OCI-LY1 (cell line): ENCODE measurements around the gene JMJD1C.

ENCODE experiments used
- H2AFZ ChIP-seq: fragments of 200-600 bp; sonication (generic), shearing (Covaris generic); 2 replicates; pipeline ENCODE4 v1.6.0; 2014; ENCODE audit warnings: antibody characterized with exemption, mild to moderate bottlenecking, low read length
- H3F3A ChIP-seq: fragments of 200-600 bp; sonication (generic), shearing (Covaris generic); 2 replicates; pipeline ENCODE4 v1.6.0; 2014; ENCODE audit warnings: mild to moderate bottlenecking, antibody characterized with exemption, low read length, moderate library complexity; ENCODE audit not compliant: insufficient read depth
- H3K27ac ChIP-seq: fragments of 200-600 bp; sonication (generic); 2 replicates; pipeline ENCODE4 v1.5.1; 2014; ENCODE audit warnings: low read length, mixed run types, mild to moderate bottlenecking, low read depth; ENCODE audit not compliant: poor library complexity, severe bottlenecking
- H3K27me3 ChIP-seq: fragments of 200-600 bp; sonication (generic); 2 replicates; pipeline ENCODE4 v1.6.0; 2014; ENCODE audit warnings: antibody characterized with exemption, mild to moderate bottlenecking, low read length, moderate library complexity; ENCODE audit not compliant: insufficient read depth
- H3K36me3 ChIP-seq: fragments of 200-600 bp; sonication (generic); 2 replicates; pipeline ENCODE4 v1.6.1; 2014; ENCODE audit warnings: mild to moderate bottlenecking, antibody characterized with exemption, low read length, moderate library complexity, mixed read lengths; ENCODE audit not compliant: insufficient read depth
- H3K4me1 ChIP-seq: fragments of 200-600 bp; sonication (generic); 2 replicates; pipeline ENCODE4 v1.5.1; 2014; ENCODE audit warnings: mild to moderate bottlenecking, low read length, moderate library complexity; ENCODE audit not compliant: insufficient read depth, severe bottlenecking
- H3K4me2 ChIP-seq: fragments of 200-600 bp; sonication (generic), shearing (Covaris generic); 2 replicates; pipeline ENCODE4 v1.6.1; 2014; ENCODE audit warnings: low read length
- H3K4me3 ChIP-seq: fragments of 200-600 bp; sonication (generic); 2 replicates; pipeline ENCODE4 v1.5.1; 2014; ENCODE audit warnings: low read length, low read depth, mild to moderate bottlenecking, mixed read lengths; ENCODE audit not compliant: poor library complexity, severe bottlenecking
- H3K79me2 ChIP-seq: fragments of 200-600 bp; shearing (Covaris generic); 2 replicates; pipeline ENCODE4 v1.6.1; 2016; ENCODE audit warnings: mixed run types, low read length, mixed read lengths; ENCODE audit not compliant: insufficient read depth
- H3K9ac ChIP-seq: fragments of 200-600 bp; sonication (generic), shearing (Covaris generic); 2 replicates; pipeline ENCODE4 v1.6.1; 2014; ENCODE audit warnings: mild to moderate bottlenecking, low read length, mixed read lengths
- H3K9me2 ChIP-seq: fragments of 200-600 bp; sonication (generic), shearing (Covaris generic); 2 replicates; pipeline ENCODE4 v1.6.1; 2014; ENCODE audit warnings: low read depth, mild to moderate bottlenecking, low read length, mixed read lengths
- H3K9me3 ChIP-seq: fragments of 200-600 bp; shearing (Covaris generic); 2 replicates; pipeline ENCODE4 v1.6.1; 2014; ENCODE audit warnings: low read length, mixed read lengths
- H4K20me1 ChIP-seq: fragments of 200-600 bp; sonication (generic), shearing (Covaris generic); 2 replicates; pipeline ENCODE4 v1.6.0; 2016; ENCODE audit warnings: mild to moderate bottlenecking, low read length; ENCODE audit not compliant: insufficient read depth
- CTCF ChIP-seq: fragments of 200-600 bp; sonication (generic), shearing (Covaris generic); IDR thresholded peaks from 2 replicates; pipeline ENCODE4 v1.5.1; 2017; ENCODE audit warnings: mild to moderate bottlenecking, antibody characterized with exemption, low read length, moderate library complexity, mixed read lengths
- EZH2 ChIP-seq: fragments of 200-600 bp; sonication (generic), shearing (Covaris generic); IDR thresholded peaks from 2 replicates; pipeline ENCODE4 v1.8.0; 2017; ENCODE audit warnings: borderline replicate concordance, mixed run types, mild to moderate bottlenecking, antibody characterized with exemption, low read length, moderate library complexity, mixed read lengths

Gene JMJD1C

GRCh38 chr10:63258920-63259678 lies 206.7 kb downstream of the JMJD1C start:
- Histone ChIP-seq H3K27ac (peak overlapping the region; percentile 91), H3K36me3 (peaks cover 15% of the 10 kb centered on the region; the same call in 1 of the 2 replicates), H3F3A (peaks cover 11% of the 10 kb centered on the region; the same call in 1 of the 2 replicates), H3K4me1 (peaks cover 92% of the 10 kb centered on the region), H3K4me2 (peak overlapping the region; percentile 37), H3K4me3 (peak overlapping the region; percentile 5), H4K20me1 (no peaks in the 10 kb centered on the region), H3K9me3 (no peaks in the 10 kb centered on the region), H3K79me2 (peaks cover 91% of the 10 kb centered on the region), H3K9me2 (no peaks in the 10 kb centered on the region), H3K9ac (peak overlapping the region; percentile 31; the same call in 1 of the 2 replicates), H3K27me3 (no peaks in the 10 kb centered on the region), H2AFZ (no peak overlapping the region)
- no peak for TF ChIP-seq CTCF
- no peak for TF ChIP-seq EZH2

- no peaks in the 10 kb centered on the region for H3K9me2 ChIP-seq
- no peak overlapping the region for H3K9ac ChIP-seq
- H3K36me3 ChIP-seq, result peaks cover 20% of the 10 kb centered on the region; the same call in 1 of the 2 replicates
- H4K20me1 ChIP-seq, result no peaks in the 10 kb centered on the region
- H3K4me3 ChIP-seq, result no peak overlapping the region
- no peaks in the 10 kb centered on the region for H3K9me3 ChIP-seq
- peaks cover 11% of the 10 kb centered on the region; the same call in 1 of the 2 replicates for H3F3A ChIP-seq
- H3K79me2 ChIP-seq, result peaks cover 91% of the 10 kb centered on the region
- H3K27ac ChIP-seq, result peak overlapping the region; percentile 91
- H3K4me2 ChIP-seq, result peak overlapping the region; percentile 37; the same call in 1 of the 2 replicates
- H2AFZ ChIP-seq, result no peak overlapping the region
- H3K27me3 ChIP-seq, result no peaks in the 10 kb centered on the region
- peaks cover 79% of the 10 kb centered on the region for H3K4me1 ChIP-seq
- TF ChIP-seq CTCF, result no peak
- TF ChIP-seq EZH2, result no peak
These were observed 208.0 kb downstream of the JMJD1C start for GRCh38 chr10:63257778-63258177.

- Histone ChIP-seq H4K20me1 (no peaks in the 10 kb centered on the region), H3K27ac (peak overlapping the region; percentile 91), H3K4me2 (peak overlapping the region; percentile 45; the same call in 1 of the 2 replicates), H3F3A (peaks cover 6% of the 10 kb centered on the region; the same call in 1 of the 2 replicates), H3K9ac (no peak overlapping the region), H3K36me3 (peaks cover 13% of the 10 kb centered on the region; the same call in 1 of the 2 replicates), H3K4me1 (peaks cover 63% of the 10 kb centered on the region), H3K9me2 (no peaks in the 10 kb centered on the region), H2AFZ (no peak overlapping the region), H3K79me2 (peaks cover 89% of the 10 kb centered on the region), H3K4me3 (peak overlapping the region; percentile 12), H3K9me3 (no peaks in the 10 kb centered on the region), H3K27me3 (no peaks in the 10 kb centered on the region)
- no peak for TF ChIP-seq EZH2
- TF ChIP-seq CTCF, result no peak
These were observed 209.6 kb downstream of the JMJD1C start for GRCh38 chr10:63256009-63256773.
